ENCODE measurements around the gene C1QTNF2.

DNA sequence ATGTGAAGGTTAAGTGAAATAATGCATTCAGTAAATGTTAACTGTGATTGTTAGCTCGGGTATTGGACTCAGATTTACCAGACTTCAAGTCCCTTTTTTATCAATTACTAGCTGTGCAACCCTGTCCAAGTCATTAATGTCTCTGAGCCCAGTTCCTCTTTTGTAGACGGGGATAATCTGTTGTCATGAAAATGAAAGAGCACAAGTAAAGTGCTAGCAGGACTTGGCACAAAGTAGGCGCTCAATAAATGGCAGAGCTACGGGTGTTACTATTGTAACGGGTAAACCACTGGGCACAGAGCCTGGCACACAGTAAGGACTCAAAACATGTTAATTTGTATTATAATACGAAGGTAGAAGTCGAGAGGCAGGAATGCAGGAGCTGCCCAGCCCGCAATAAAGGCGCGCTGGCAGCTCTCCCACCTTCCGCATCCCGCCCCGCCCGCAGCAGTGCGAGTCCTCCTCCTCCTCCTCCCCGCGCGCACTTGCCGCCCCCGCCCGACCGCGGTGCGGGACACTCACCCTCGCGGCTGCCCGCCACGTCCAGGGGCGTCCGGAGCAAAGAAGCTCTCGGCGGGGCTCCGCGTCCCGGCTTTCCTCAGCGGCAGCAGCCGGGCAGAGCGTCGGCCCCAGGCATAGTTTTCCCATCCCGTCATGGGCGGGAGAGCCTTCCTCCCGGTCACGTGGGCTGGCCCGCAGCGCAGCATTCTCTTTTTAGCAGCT lies at the start of gene C1QTNF2:
- TF ChIP-seq, protein P1, sequence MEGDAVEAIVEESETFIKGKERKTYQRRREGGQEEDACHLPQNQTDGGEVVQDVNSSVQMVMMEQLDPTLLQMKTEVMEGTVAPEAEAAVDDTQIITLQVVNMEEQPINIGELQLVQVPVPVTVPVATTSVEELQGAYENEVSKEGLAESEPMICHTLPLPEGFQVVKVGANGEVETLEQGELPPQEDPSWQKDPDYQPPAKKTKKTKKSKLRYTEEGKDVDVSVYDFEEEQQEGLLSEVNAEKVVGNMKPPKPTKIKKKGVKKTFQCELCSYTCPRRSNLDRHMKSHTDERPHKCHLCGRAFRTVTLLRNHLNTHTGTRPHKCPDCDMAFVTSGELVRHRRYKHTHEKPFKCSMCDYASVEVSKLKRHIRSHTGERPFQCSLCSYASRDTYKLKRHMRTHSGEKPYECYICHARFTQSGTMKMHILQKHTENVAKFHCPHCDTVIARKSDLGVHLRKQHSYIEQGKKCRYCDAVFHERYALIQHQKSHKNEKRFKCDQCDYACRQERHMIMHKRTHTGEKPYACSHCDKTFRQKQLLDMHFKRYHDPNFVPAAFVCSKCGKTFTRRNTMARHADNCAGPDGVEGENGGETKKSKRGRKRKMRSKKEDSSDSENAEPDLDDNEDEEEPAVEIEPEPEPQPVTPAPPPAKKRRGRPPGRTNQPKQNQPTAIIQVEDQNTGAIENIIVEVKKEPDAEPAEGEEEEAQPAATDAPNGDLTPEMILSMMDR (optimal IDR thresholded peaks at IDR 0.05 in 1 of 3, IDR thresholded peaks at IDR 0.05 in 1 of 3, conservative IDR thresholded peaks at IDR 0.05 in 1 of 3; ENCODE audit: extremely low read depth in 1 of 3, insufficient read depth in 2 of 3, low read length in 3 of 3): no peak
- no peak for TF ChIP-seq EZH2 (IDR thresholded peaks at IDR 0.05; ENCODE audit: low read length)
